Activated CD4-positive, alpha-beta memory T cell treated with anti-CD3 and anti-CD28 coated beads for 36 hours (primary cell): ENCODE data around the gene EME1. TPM values are rescaled to one million over a fixed set of nuclear protein-coding genes. Genes with fewer than 3 reads are reported as not detected.
A peak's percentile ranks its signal among the peaks of the same experiment; 100 is the strongest.
"Not testable (repeated sequence)": the region's sequence is repeated elsewhere in the genome, so short reads cannot be mapped to it uniquely, and the experiment has no call there.

ENCODE experiments used
- CTCF ChIA-PET: fragments of 350-600 bp; sonication (Branson Sonifier 250); formaldehyde crosslinking; loops from one replicate; lab custom pipeline; 2021; ENCODE audit warnings: antibody characterized with exemption, inconsistent platforms; lab: Charles Lee
- POLR2A ChIA-PET: fragments of 350-600 bp; sonication (Branson Sonifier 250); formaldehyde crosslinking; loops from one replicate; lab custom pipeline; 2021; ENCODE audit warnings: antibody characterized with exemption; lab: Charles Lee
- DNase-seq: peaks from one replicate; pipeline ENCODE4 v3.0.0-alpha.2; 2020
- H3K27ac Mint-ChIP-seq: one replicate; pipeline ENCODE4 v1.8.0; 2021; ENCODE audit warnings: mixed read lengths
- H3K27me3 Mint-ChIP-seq: one replicate; pipeline ENCODE4 v1.8.0; 2021; ENCODE audit warnings: mixed read lengths
- H3K36me3 Mint-ChIP-seq: one replicate; pipeline ENCODE4 v1.8.0; 2021; ENCODE audit warnings: mixed read lengths
- H3K4me1 Mint-ChIP-seq: one replicate; pipeline ENCODE4 v1.8.0; 2021; ENCODE audit warnings: low read depth, mixed read lengths
- H3K4me3 Mint-ChIP-seq: one replicate; pipeline ENCODE4 v1.8.0; 2021; ENCODE audit warnings: mild to moderate bottlenecking, mixed read lengths
- H3K9me3 Mint-ChIP-seq: one replicate; pipeline ENCODE4 v1.8.0; 2021; ENCODE audit warnings: mixed read lengths
- intact Hi-C: fragments of 100-400 bp; cut with micrococcal nuclease; formaldehyde crosslinking; loops from one replicate; pipeline ENCODE4 v1.15.1; 2023
- total RNA-seq, 2 experiments: library from RNA; stranded (reverse); gene quantifications; one replicate each; pipeline ENCODE4 v1.2.3, GENCODE V29; 2021

Gene EME1
- total RNA-seq, 2 experiments from 2014 or later, result 47.7 to 48.1 TPM

- H3K4me3 Mint-ChIP-seq, result no peak overlapping the region
- POLR2A ChIA-PET, result no interaction called here
- no peaks in the 10 kb centered on the region for H3K27me3 Mint-ChIP-seq
- H3K4me1 Mint-ChIP-seq, result peaks cover 38% of the 10 kb centered on the region
- no peaks in the 10 kb centered on the region for H3K36me3 Mint-ChIP-seq
- no peak overlapping the region for H3K27ac Mint-ChIP-seq
- no peak for DNase-seq
- no peaks in the 10 kb centered on the region for H3K9me3 Mint-ChIP-seq
- CTCF ChIA-PET, result interaction anchor here (1.1 to 3.5 kb wide), 2 partner anchors 25 to 56 kb away, joined by 4 to 20 read pairs; partner anchors contain the start of genes LRRC59 and RSAD1
- intact Hi-C loops, result no loop called here
Observed at GRCh38 chr17:50422738-50423137, 49.7 kb downstream of the EME1 start.

DNA sequence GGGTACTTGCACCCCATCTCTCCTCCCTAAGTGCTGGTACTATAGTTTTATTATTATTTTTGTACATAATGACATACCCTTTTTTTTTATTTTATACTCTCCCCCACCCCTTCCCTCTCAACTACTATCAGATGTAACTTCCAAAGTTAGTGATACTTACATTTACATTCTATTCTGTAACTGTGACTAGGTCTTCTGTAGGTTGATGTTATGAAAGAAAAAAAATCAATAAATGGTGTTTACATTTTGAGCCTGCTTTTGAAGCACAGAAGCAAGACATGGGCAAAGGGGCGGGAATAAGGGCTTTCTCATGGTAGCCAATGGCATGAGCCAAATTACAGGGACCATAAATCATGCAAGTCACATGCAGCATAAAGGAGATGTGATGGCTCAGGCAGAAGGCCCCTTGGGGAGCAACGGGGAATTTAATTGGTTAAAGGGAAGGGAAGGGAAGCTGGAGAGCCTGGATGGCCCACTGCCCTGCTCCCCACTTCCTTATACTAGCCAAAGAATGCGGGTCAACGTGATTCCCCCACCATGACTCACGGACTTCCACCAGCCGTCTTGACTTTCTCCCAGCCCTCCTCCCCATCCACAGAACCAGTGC lies 50.6 kb downstream of the EME1 start:
- H3K36me3 Mint-ChIP-seq, result no peaks in the 10 kb centered on the region
- POLR2A ChIA-PET, result no interaction called here
- intact Hi-C loops, result no loop called here
- CTCF ChIA-PET, result no interaction called here
- no peak overlapping the region for H3K27ac Mint-ChIP-seq
- peaks cover 40% of the 10 kb centered on the region for H3K4me1 Mint-ChIP-seq
- DNase-seq, result no peak
- no peaks in the 10 kb centered on the region for H3K9me3 Mint-ChIP-seq
- no peaks in the 10 kb centered on the region for H3K27me3 Mint-ChIP-seq
- H3K4me3 Mint-ChIP-seq, result no peak overlapping the region

DNA sequence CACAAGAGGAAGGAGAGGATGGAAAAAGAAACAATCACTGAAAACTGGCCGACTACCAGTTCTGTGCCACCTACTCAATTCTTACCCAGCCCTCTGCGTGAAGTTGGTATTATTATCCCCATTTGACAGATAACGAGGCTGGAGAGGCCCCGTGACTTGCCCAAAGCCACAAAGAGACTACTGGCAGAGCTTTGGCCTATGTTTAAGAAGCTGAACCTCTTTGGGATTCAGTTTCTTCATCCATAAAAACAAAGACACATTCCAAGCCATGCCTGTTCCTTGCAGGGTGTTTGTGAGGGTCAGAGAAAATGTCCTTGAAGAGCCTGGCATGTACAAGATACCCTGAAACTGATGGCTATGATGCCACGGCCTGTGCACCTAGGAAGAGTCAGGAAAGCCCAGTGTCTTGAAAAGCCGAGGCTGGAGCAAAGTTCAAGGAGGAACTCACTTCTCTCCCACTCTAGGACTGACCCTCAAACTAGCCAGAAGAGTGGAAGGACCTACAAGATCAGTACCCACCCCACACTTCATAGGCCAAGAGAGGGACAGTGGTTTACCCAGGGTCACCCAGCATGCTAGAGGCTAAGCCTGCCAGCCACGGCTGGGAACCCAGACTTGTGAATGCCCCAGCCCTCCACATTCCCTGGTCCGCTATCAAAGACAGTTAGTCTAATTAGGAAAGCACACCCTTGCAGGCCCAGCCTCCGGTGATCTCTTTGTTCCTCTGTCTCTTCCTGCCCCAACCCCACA lies 51.4 kb downstream of the EME1 start:
- Mint-ChIP-seq H3K4me3 (no peak overlapping the region), H3K27me3 (no peaks in the 10 kb centered on the region)

DNA sequence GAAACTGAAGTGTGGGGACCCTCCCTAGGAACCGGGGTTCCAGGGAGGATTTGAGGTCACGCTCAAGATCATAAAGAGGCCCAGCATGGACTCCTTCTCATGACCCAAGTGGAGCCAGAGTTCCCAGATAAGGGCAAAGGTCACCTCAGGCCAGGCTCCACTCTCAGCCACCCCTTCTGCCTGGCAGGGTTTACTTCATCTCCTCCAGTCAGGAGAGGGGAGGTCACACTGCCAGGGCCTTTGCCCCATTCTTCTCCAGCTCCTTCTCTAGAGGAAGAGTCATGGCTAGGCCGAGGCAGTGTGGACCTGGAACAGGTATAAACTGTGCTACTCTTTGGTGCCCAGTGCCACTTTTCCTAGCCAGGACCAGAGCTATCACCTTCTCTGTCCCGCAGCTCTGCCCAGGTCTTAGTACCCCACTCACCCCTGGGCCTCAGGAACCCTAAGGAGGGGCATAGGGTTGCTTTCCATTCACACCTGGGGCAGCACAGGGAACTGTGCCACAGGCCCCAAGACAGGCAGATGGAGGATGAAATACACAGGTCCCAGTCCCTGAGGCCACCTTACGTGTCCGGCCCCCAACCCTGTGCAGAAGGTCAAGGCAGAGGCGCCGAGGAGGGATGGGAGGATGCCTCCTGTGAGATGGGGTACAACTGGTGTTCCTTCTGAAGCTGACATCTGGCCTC lies 52.1 kb downstream of the EME1 start:
- ChIA-PET POLR2A (interaction anchor here (0.9 to 1.1 kb wide), 3 partner anchors 18 to 63 kb away, joined by 3 read pairs; no protein-coding TSS in a partner anchor), CTCF (interaction anchor here (0.6 to 3.6 kb wide), 3 partner anchors 13 to 358 kb away, joined by 3 to 27 read pairs (median 4); partner anchors contain the start of gene LRRC59)
- Mint-ChIP-seq H3K27me3 (no peaks in the 10 kb centered on the region), H3K4me3 (peak overlapping the region; percentile 77), H3K9me3 (no peaks in the 10 kb centered on the region), H3K4me1 (peaks cover 34% of the 10 kb centered on the region), H3K36me3 (no peaks in the 10 kb centered on the region), H3K27ac (no peak overlapping the region)
- no peak for DNase-seq
- intact Hi-C loops, result no loop called here

More for the DNA sequence above, 51.4 kb downstream of the EME1 start:
- no peak for DNase-seq
- no peaks in the 10 kb centered on the region for H3K9me3 Mint-ChIP-seq
- no peaks in the 10 kb centered on the region for H3K36me3 Mint-ChIP-seq
- H3K4me1 Mint-ChIP-seq, result peaks cover 38% of the 10 kb centered on the region
- ChIA-PET POLR2A (interaction anchor here (0.9 to 1.1 kb wide), 3 partner anchors 19 to 63 kb away, joined by 3 read pairs; no protein-coding TSS in a partner anchor), CTCF (interaction anchor here (3.6 kb wide), 1 partner anchor 27 kb away, joined by 27 read pairs; the partner anchor contains the start of gene LRRC59)
- H3K27ac Mint-ChIP-seq, result no peak overlapping the region
- intact Hi-C loops, result no loop called here

DNA sequence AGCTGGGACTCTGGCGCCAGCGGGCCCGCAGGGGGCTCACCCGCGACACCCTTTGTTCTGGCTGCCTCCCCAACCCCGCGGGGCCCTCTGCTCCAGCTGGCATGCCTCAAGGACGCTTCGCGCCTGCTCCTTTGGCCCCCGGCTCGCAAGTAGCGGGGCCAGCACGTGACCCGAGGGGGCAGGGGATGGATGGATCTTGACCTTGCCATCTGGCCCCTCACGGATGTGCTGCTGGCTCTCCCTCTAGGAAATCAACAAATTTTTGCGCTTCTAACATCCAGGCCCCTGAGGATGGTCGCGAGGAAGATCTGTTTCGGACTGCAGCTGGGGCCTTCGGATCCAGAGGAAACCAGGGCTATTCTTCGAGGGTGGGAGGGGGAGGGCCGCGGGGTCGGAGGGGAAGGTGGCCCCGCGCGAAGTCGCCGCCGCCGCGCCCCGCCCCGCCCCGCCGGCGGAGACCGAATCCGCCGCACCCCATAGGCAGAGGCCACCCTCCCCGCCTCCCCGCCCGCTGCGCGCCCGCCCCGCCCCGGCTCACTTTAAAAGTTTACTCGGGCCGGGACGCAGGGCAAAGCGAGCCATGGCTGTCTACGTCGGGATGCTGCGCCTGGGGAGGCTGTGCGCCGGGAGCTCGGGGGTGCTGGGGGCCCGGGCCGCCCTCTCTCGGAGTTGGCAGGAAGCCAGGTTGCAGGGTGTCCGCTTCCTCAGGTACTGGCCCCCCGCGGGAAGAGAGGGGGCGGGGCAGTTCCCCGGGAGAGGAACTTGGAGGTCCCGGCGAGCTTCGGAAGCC lies 52.8 kb downstream of the EME1 start, which contains the start of gene ACSF2:
TSS of gene ACSF2 (plus strand) at position 537 of the 790 bp plus-strand sequence. CDS start at position 581, 44 bp downstream.
- Mint-ChIP-seq H3K9me3 (no peaks in the 10 kb centered on the region), H3K27me3 (no peaks in the 10 kb centered on the region), H3K4me1 (peaks cover 27% of the 10 kb centered on the region), H3K4me3 (peak within 1 kb of the TSS; percentile 81), H3K36me3 (no peaks in the 10 kb centered on the region), H3K27ac (peak within 1 kb of the TSS; percentile 43)
- DNase-seq, result peak; percentile 83
- intact Hi-C loops, result loop anchor here (1.0 to 2.0 kb wide), 2 partner anchors 53 to 116 kb away; partner anchors contain the start of gene RSAD1
- POLR2A ChIA-PET, result interaction anchor here (0.9 to 1.4 kb wide), 7 partner anchors 9 to 64 kb away, joined by 3 to 12 read pairs (median 3); partner anchors contain the start of gene LRRC59
- CTCF ChIA-PET, result interaction anchor here (0.6 to 3.6 kb wide), 4 partner anchors 14 to 357 kb away, joined by 3 to 27 read pairs (median 4); partner anchors contain the start of gene LRRC59

GRCh38 chr17:50426472-50426782 lies 53.4 kb downstream of the EME1 start:
- Mint-ChIP-seq H3K4me1 (peaks cover 23% of the 10 kb centered on the region), H3K4me3 (peak overlapping the region; percentile 81), H3K27me3 (no peaks in the 10 kb centered on the region), H3K9me3 (no peaks in the 10 kb centered on the region), H3K27ac (peak overlapping the region; percentile 43), H3K36me3 (no peaks in the 10 kb centered on the region)
- POLR2A ChIA-PET, result interaction anchor here (0.9 to 1.4 kb wide), 4 partner anchors 9 to 53 kb away, joined by 3 to 12 read pairs (median 3); partner anchors contain the start of gene LRRC59
- CTCF ChIA-PET, result interaction anchor here (0.6 to 3.6 kb wide), 3 partner anchors 29 to 65 kb away, joined by 3 to 27 read pairs (median 5); partner anchors contain the start of gene LRRC59
- DNase-seq, result no peak
- intact Hi-C loops, result loop anchor here (1.0 to 2.0 kb wide), 2 partner anchors 52 to 116 kb away; partner anchors contain the start of gene RSAD1

- no peaks in the 10 kb centered on the region for H3K9me3 Mint-ChIP-seq
- peak; percentile 47 for DNase-seq
- peaks cover 19% of the 10 kb centered on the region for H3K4me1 Mint-ChIP-seq
- intact Hi-C loops, result loop anchor here (1.0 to 2.0 kb wide), 2 partner anchors 52 to 115 kb away; partner anchors contain the start of gene RSAD1
- H3K27me3 Mint-ChIP-seq, result no peaks in the 10 kb centered on the region
- peak overlapping the region; percentile 81 for H3K4me3 Mint-ChIP-seq
- no peaks in the 10 kb centered on the region for H3K36me3 Mint-ChIP-seq
- CTCF ChIA-PET, result interaction anchor here (0.6 to 3.6 kb wide), 3 partner anchors 29 to 65 kb away, joined by 3 to 27 read pairs (median 5); partner anchors contain the start of gene LRRC59
- peak overlapping the region; percentile 43 for H3K27ac Mint-ChIP-seq
- POLR2A ChIA-PET, result interaction anchor here (1.3 to 1.4 kb wide), 3 partner anchors 30 to 54 kb away, joined by 3 to 12 read pairs (median 3); partner anchors contain the start of gene LRRC59
Observed at GRCh38 chr17:50426814-50427787, 54.1 kb downstream of the EME1 start.

DNA sequence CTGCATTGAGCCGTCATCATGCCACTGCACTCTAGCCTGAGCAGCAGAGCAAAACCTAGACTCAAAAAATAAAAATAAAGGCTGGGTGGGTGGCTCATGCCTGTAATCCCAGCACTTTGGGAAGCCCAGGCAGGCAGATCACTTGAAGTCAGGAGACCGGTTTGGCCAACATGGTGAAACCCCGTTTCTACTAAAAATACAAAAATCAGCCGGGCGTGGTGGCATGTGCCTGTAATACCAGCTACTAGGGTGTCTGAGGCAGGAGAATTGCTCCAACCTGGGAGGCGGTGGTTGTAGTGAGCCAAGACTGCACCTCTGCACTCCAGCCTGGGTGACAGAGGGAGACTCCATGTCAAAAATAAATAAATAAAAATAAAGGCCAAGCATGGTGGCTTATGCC lies 55.1 kb downstream of the EME1 start:
- H3K27me3 Mint-ChIP-seq, DNase-seq, H3K36me3 Mint-ChIP-seq, H3K27ac Mint-ChIP-seq, intact Hi-C loops, POLR2A ChIA-PET, H3K9me3 Mint-ChIP-seq, H3K4me3 Mint-ChIP-seq: not testable (repeated sequence)
- H3K4me1 Mint-ChIP-seq, result peaks cover 19% of the 10 kb centered on the region
- CTCF ChIA-PET, result interaction anchor here (3.6 kb wide), 1 partner anchor 30 kb away, joined by 27 read pairs; the partner anchor contains the start of gene LRRC59

- no peak for DNase-seq
- H3K4me3 Mint-ChIP-seq, result no peak overlapping the region
Observed at GRCh38 chr17:50428831-50429424, 55.9 kb downstream of the EME1 start.

More at GRCh38 chr17:50428831-50429424, 55.9 kb downstream of the EME1 start:
- ChIA-PET POLR2A (no interaction called here), CTCF (interaction anchor here (2.6 kb wide), 1 partner anchor 32 kb away, joined by 9 read pairs; the partner anchor contains the start of gene LRRC59)
- H3K36me3 Mint-ChIP-seq, result no peaks in the 10 kb centered on the region
- H3K27me3 Mint-ChIP-seq, result no peaks in the 10 kb centered on the region
- no peaks in the 10 kb centered on the region for H3K9me3 Mint-ChIP-seq
- peaks cover 19% of the 10 kb centered on the region for H3K4me1 Mint-ChIP-seq
- no peak overlapping the region for H3K27ac Mint-ChIP-seq
- intact Hi-C loops, result no loop called here
